Glomerular endothelial cell (primary cell): ENCODE data around the gene GIMAP6. TPM values are rescaled to one million over a fixed set of nuclear protein-coding genes. Genes with fewer than 3 reads are reported as not detected.
"Not testable (repeated sequence)": the region's sequence is repeated elsewhere in the genome, so short reads cannot be mapped to it uniquely, and the experiment has no call there.

Experiments used
- DNase-seq: peaks from one replicate; pipeline ENCODE4 v3.0.0-alpha.2; 2011; ENCODE audit warnings: low read depth, low spot score; ENCODE audit errors: extremely low read depth
- total RNA-seq: library from RNA; depleted of rRNA; stranded (reverse); fragments of >200 nt; gene quantifications from 2 replicates; pipeline ENCODE4 v1.2.3, GENCODE V29; 2015

The GIMAP6 gene
- total RNA-seq, 1 donor from 2014 or later = 75.3 TPM

DNA sequence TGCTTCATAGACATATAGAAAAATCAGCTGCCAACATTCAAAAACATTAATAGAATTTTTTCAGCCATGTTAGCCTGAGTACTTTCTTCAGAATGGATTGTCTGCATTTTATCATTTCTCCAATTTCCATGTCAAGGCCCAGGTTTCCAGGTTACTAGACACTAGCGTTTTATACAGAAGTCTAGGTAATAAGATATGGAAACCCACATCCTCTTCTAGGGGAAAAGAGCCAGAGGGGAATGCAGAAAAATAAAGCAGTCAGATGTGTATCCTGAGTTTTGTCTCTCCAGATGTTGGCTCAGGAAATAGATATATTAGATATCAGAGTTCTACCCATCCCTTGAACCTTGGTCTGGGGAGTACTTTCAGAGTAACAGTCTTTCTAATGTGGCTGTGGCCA is 44.6 kb downstream of the GIMAP6 start:
- no peak for DNase-seq

DNA sequence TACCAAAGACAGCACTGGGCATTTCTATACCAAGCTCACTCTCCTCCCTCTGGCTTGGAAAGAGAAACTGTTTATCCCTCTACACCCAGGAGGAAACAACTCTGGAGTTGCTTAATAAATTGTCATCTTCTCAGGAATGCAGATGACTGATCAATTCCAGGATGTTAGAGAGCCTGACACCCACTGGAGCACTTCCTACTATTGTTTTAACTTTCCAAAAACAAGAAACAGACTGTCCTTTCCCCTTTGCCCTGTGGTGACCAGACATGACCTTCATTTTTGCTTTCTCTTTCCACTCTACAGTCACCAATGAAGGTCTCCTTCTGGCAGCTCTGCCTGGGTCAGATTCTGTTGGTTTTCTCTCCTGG is 45.4 kb downstream of the GIMAP6 start:
- DNase-seq = no peak

- no peak for DNase-seq
Observed at GRCh38 chr7:150586068-150586784, 46.0 kb downstream of the GIMAP6 start.

DNA sequence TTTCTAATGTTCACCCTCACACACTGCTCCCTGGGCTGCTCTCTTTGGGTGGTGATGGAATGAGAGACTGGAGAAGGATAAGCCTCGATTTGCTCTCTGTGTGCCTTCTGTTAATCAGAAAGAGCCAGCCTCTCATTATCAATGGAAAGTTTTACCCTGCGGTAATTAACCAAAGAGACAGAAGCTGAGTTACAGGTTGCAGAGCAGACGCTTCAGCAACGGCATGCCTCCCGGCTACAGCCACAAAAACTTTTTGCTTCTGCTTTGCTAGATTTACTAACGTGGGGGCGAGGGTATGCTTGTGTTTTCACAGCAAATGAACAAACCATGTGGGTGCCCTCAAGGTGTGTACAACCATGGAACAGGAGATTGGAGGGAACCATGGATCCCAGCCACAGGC is 47.0 kb downstream of the GIMAP6 start:
- DNase-seq = no peak

GRCh38 chr7:150580638-150581394 is 51.4 kb downstream of the GIMAP6 start:
- no peak for DNase-seq

DNA sequence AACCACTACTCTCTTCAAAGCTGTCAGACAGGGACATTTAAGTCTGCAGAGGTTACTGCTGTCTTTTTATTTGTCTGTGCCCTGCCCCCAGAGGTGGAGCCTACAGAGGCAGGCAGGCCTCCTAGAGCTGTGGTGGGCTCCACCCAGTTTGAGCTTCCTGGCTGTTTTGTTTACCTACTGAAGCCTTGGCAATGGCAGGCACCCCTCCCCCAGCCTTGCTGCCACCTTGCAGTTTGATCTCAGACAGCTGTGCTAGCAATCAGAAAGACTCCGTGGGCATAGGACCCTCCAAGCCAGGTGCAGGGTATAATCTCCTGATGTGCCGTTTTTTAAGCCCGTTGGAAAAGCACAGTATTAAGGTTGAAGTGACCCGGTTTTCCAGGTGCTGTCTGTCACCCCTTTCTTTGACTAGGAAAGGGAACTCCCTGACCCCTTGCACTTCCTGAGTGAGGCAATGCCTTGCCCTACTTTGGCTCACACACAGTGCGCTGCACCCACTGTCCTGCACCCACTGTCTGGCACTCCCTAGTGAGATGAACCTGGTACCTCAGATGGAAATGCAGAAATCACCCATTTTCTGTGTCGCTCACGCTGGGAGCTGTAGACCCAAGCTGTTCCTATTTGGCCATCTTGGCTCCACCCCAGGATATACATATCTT is 52.1 kb downstream of the GIMAP6 start:
- not testable (repeated sequence) for DNase-seq

Other genes with a start within 250 kb of the GIMAP6 start
- gene GIMAP8, start 181.8 kb downstream of the GIMAP6 start, total RNA-seq = 16.7 and 26.0 TPM in 2 replicates
- 13.5 and 34.5 TPM in 2 replicates for gene GIMAP7, start 117.5 kb downstream of the GIMAP6 start, total RNA-seq
- 83.5 and 97.6 TPM in 2 replicates for gene GIMAP4, start 65.0 kb downstream of the GIMAP6 start, total RNA-seq
- gene GIMAP2, start 53.3 kb upstream of the GIMAP6 start, total RNA-seq = 31.6 and 33.6 TPM in 2 replicates
- gene GIMAP1, start 84.2 kb upstream of the GIMAP6 start, total RNA-seq = 6.5 and 12.1 TPM in 2 replicates
- 27.1 and 28.6 TPM in 2 replicates for gene GIMAP5, start 105.0 kb upstream of the GIMAP6 start, total RNA-seq
- gene TMEM176B, start 168.0 kb upstream of the GIMAP6 start, total RNA-seq = not detected in 2 replicates
- gene TMEM176A, start 168.4 kb upstream of the GIMAP6 start, total RNA-seq = not detected in 2 replicates
- not detected in 2 replicates for gene AOC1, start 220.1 kb upstream of the GIMAP6 start, total RNA-seq